Smooth muscle cell of the coronary artery (primary cell): ENCODE measurements around the gene TPRN. TPM values are rescaled to one million over a fixed set of nuclear protein-coding genes. Genes with fewer than 3 reads are reported as not detected.

Experiments used
- total RNA-seq: library from RNA; depleted of rRNA; stranded (reverse); fragments of >200 nt; gene quantifications from 2 replicates; pipeline ENCODE4 v1.2.3, GENCODE V29; 2014; ENCODE audit warnings: low replicate concordance

Gene TPRN, protein sequence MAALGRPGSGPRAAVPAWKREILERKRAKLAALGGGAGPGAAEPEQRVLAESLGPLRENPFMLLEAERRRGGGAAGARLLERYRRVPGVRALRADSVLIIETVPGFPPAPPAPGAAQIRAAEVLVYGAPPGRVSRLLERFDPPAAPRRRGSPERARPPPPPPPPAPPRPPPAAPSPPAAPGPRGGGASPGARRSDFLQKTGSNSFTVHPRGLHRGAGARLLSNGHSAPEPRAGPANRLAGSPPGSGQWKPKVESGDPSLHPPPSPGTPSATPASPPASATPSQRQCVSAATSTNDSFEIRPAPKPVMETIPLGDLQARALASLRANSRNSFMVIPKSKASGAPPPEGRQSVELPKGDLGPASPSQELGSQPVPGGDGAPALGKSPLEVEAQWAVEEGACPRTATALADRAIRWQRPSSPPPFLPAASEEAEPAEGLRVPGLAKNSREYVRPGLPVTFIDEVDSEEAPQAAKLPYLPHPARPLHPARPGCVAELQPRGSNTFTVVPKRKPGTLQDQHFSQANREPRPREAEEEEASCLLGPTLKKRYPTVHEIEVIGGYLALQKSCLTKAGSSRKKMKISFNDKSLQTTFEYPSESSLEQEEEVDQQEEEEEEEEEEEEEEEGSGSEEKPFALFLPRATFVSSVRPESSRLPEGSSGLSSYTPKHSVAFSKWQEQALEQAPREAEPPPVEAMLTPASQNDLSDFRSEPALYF
- 1.5 and 4.6 TPM in 2 replicates for total RNA-seq

GRCh38 chr9:137200311-137201204 lies at the start of gene TPRN:
Gene TPRN, minus strand, starts transcription at chr9:137200741. Its CDS starts 30 bp downstream, at chr9:137200711.

GRCh38 chr9:137240841-137241489 lies 40.4 kb upstream of the TPRN start, which contains the start of gene TUBB4B:
Gene TUBB4B, plus strand, starts transcription at chr9:137241287. Its CDS starts 74 bp downstream, at chr9:137241361.

GRCh38 chr9:137230705-137231371 lies 30.3 kb upstream of the TPRN start, which contains the start of gene SLC34A3:
Gene SLC34A3, plus strand, starts transcription at chr9:137230901. Its CDS starts 802 bp downstream, at chr9:137231703.

DNA sequence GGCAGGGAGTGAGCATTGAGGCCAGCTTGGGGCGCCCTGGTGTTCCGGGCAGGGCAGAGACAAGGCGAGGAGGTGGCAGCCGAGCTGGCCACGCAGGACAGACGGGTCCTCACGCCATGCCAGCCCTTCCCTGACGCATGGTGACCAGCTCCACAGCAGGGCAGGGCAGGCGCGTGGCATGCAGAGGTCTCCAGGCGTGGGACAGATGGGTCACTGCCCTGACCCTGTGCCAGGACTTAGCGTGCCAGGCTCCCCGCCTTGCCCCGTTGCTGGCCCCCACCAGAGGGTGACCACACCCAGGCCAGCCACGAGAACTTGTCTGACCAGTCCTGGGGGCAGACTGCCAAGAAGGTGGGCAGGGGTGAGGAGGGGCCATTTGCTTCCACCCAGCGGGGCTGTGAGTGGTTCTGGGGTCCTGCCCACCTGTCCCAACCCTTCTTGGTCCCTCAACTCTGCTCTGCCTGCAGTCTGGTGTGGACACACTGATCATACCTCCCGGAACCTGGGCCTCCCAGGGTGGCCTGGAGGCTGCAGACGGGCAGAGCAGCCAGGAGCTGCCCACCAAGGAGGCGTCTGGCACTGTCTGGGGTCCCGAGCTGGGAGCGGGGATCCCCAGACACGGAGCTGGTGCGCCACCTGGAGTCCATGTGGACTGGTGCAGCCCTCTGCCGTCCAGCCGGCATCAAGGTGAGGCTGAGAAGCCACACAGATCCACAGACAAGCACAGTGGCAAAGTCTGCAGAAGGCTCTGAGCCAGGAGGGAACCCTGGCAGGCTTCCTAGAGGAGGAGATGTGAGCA lies 26.7 kb upstream of the TPRN start, which contains the start of gene RNF224:
Gene RNF224, plus strand, starts transcription at position 449 of the 799 bp plus-strand sequence. CDS start 834 bp downstream, outside the sequence.

GRCh38 chr9:137224830-137225694 lies 24.5 kb upstream of the TPRN start, which contains the start of gene CYSRT1:
Gene CYSRT1, plus strand, starts transcription at chr9:137225174. Its CDS starts 448 bp downstream, at chr9:137225622.

DNA sequence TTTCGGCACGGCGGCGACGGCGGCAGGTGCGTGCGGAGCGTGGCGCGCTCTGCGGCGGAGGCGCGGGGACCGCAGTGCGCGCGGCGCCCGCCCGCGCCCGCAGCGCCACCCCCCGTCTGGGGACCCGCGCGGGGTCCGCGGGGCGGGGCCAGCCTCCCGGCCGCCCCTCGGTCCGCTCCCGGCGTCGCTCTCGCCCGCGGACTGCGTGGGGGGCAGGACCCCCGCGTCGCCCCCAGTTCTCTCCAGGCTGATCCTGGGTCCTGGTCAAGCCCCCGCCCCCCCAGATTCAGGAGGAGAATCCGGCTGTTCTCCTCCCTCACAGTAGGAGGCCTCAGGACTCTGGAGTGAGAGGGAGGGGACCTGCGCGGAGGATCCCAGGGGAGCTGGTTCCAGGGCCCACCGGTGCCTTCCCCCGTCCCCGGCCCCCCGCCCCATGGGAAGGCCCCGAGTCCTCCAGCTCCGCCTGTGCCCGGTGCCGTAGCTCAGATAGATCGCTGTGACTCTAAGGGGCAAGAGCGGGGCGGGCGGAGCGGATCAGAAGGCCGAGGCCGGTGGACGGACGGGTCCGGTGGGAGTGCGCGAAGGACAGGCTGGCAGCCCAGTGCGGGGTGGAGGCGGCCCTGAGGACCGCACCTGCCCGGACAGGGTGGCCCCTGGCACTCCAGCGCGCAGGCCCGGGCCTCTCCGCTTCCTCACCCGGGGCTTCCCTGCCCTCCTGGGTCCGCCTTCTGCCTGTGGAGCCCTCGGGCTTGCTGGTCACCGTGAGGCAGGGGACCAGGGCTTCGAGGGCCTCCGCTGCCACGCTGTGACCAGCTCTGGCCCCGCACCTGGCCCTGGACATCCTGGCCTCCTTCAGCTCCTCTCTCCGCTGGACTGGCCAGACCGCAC lies 21.9 kb upstream of the TPRN start, which contains the start of gene RNF208:
Gene RNF208, minus strand, starts transcription at position 51 of the 888 bp plus-strand sequence. CDS start 1,028 bp downstream, outside the sequence.

DNA sequence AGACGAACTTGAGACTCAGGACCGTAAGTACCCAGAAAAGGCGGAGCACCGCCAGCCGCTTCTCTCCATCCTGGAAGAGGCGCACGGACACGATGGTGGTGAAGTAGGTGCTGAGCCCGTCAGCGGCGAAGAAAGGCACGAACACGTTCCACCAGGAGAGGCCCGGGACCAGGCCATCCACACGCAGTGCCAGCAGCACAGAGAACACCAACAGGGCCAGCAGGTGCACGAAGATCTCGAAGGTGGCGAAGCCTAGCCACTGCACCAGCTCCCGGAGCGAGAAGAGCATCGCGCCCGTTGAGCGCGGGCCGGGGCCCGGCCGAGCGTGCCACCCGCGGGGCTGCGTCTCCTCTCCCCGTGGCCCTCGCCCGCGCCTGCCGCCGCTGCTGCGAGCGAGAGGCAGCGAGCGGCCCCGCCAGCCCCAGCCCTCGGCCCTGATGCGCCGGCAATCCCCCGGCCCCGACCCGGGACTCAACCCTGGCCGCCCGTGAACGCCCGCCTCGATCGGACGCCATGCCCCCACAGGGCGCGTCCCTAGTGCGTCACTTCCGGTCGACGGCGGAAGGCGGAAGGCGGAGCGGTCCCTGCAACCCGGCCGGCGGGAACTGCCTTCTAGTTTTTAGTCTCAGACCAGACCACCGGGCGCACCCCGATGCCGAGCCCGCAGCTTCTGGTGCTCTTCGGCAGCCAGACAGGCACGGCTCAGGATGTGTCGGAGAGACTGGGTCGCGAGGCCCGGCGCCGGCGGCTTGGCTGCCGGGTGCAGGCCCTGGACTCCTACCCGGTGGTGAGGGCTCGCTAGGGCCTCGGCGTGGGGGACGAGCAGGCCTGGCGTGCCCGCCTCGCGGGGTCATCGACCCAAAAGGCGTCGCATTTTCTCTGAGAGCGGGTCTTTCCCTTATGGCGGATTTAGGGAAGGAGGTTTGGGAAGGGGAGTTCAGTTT lies 4.9 kb upstream of the TPRN start, which contains the start of the genes NDOR1 and TMEM203:
Gene NDOR1, plus strand, starts transcription at position 575 of the 944 bp plus-strand sequence. Its CDS starts 78 bp downstream, at position 653.
Gene TMEM203, minus strand, starts transcription at position 523 of the 944 bp plus-strand sequence. Its CDS starts 234 bp downstream, at position 289.

GRCh38 chr9:137188490-137189296 lies 11.8 kb downstream of the TPRN start, which contains the start of the genes ANAPC2 and SSNA1:
Gene ANAPC2, minus strand, starts transcription at chr9:137188560. Its CDS starts 28 bp downstream, at chr9:137188532.
Gene SSNA1, plus strand, starts transcription at chr9:137188676. Its CDS starts 51 bp downstream, at chr9:137188727.

DNA sequence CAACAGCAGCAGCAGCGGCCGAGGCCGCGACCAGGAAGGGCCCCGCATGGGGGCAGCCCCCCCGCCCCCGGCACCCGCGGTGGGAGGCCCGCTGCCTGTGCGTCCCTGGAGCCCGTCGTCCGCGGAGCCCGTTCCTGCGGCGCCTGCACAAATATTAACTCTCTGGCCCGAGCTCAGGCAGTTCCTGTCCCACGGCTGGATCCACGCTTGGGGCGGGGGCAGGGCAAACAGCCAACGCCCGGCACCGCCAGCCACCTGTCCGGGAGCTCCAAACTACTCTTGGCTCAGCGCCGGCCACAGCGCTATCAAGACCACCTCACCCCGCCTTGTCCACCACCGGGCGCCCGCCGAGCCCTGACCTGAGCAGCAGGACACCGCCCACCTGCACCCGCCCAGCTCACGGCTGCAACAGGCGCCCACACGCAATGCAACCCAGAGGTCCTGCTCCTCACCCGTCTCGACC lies 30.6 kb downstream of the TPRN start, which contains the start of gene LRRC26:
Gene LRRC26, minus strand, starts transcription at position 156 of the 463 bp plus-strand sequence. Its CDS starts 108 bp downstream, at position 48.

Other genes starting within 250 kb of the TPRN start
- not detected in 2 replicates for gene LCN12, start 248.5 kb downstream of the TPRN start, total RNA-seq
- 1.1 and 33.0 TPM in 2 replicates for gene PTGDS, start 223.2 kb downstream of the TPRN start, total RNA-seq
- gene LCNL1, start 217.7 kb downstream of the TPRN start, total RNA-seq, result 0.15 and 6.1 TPM in 2 replicates
- 4.6 and 11.6 TPM in 2 replicates for gene PAXX, start 208.3 kb downstream of the TPRN start, total RNA-seq
- 1.3 and 4.6 TPM in 2 replicates for gene CLIC3, start 204.2 kb downstream of the TPRN start, total RNA-seq
- 13.4 and 39.3 TPM in 2 replicates for gene ABCA2, start 172.5 kb downstream of the TPRN start, total RNA-seq
- not detected in 2 replicates for gene FUT7, start 168.7 kb downstream of the TPRN start, total RNA-seq
- 9.5 and 11.6 TPM in 2 replicates for gene NPDC1, start 154.6 kb downstream of the TPRN start, total RNA-seq
- gene ENTPD2, start 146.7 kb downstream of the TPRN start, total RNA-seq, result not detected in 2 replicates
- under 0.01 and 2.2 TPM in 2 replicates for gene SAPCD2, start 130.2 kb downstream of the TPRN start, total RNA-seq
- gene UAP1L1, start 123.2 kb downstream of the TPRN start, total RNA-seq, result 12.3 and 12.9 TPM in 2 replicates
- gene MAN1B1, start 113.8 kb downstream of the TPRN start, total RNA-seq, result 69.0 and 76.6 TPM in 2 replicates
- gene DPP7, start 86.0 kb downstream of the TPRN start, total RNA-seq, result 93.0 and 99.2 TPM in 2 replicates
- under 0.01 TPM in 1 of 2 replicates, not detected in the other for gene GRIN1, start 61.6 kb downstream of the TPRN start, total RNA-seq
- not detected in 2 replicates for gene LRRC26, start 30.7 kb downstream of the TPRN start, total RNA-seq
- not detected in 2 replicates for gene TMEM210, start 28.7 kb downstream of the TPRN start, total RNA-seq
- gene ANAPC2, start 12.2 kb downstream of the TPRN start, total RNA-seq, result 20.3 and 24.0 TPM in 2 replicates
- gene SSNA1, start 12.1 kb downstream of the TPRN start, total RNA-seq, result 52.3 and 82.1 TPM in 2 replicates
- gene TMEM203, start 4.9 kb upstream of the TPRN start, total RNA-seq, result 23.2 and 25.3 TPM in 2 replicates
- gene NDOR1, start 5.0 kb upstream of the TPRN start, total RNA-seq, result 1.6 and 3.2 TPM in 2 replicates
- not detected in 2 replicates for gene RNF208, start 21.5 kb upstream of the TPRN start, total RNA-seq
- 0.12 and 0.30 TPM in 2 replicates for gene CYSRT1, start 24.4 kb upstream of the TPRN start, total RNA-seq
- gene RNF224, start 26.8 kb upstream of the TPRN start, total RNA-seq, result under 0.01 TPM in 1 of 2 replicates, not detected in the other
- gene SLC34A3, start 30.2 kb upstream of the TPRN start, total RNA-seq, result not detected in 2 replicates
- gene TUBB4B, start 40.5 kb upstream of the TPRN start, total RNA-seq, result 117 and 143 TPM in 2 replicates
- not detected in 2 replicates for gene STPG3, start 50.5 kb upstream of the TPRN start, total RNA-seq
- 51.3 and 54.2 TPM in 2 replicates for gene NELFB, start 54.6 kb upstream of the TPRN start, total RNA-seq
- 1.9 and 16.6 TPM in 2 replicates for gene TOR4A, start 77.0 kb upstream of the TPRN start, total RNA-seq
- 0.30 and 0.47 TPM in 2 replicates for gene NRARP, start 101.5 kb upstream of the TPRN start, total RNA-seq
- gene EXD3, start 222.4 kb upstream of the TPRN start, total RNA-seq, result 8.3 and 13.5 TPM in 2 replicates
- 0.38 and 0.47 TPM in 2 replicates for gene NOXA1, start 222.7 kb upstream of the TPRN start, total RNA-seq
- gene ENTPD8, start 240.6 kb upstream of the TPRN start, total RNA-seq, result 0.15 TPM in 1 of 2 replicates, not detected in the other